Thoracic aorta (tissue), 2 donors: Measurements from ENCODE around the gene HNRNPH3. TPM values are rescaled to one million over a fixed set of nuclear protein-coding genes. Genes with fewer than 3 reads are reported as not detected.

Source experiments
- ATAC-seq: fragments of 150-250 bp; one replicate; pipeline ENCODE4 v1.8.0; 2017; ENCODE audit warnings: low read depth; ENCODE audit not compliant: insufficient number of reproducible peaks, low FRiP score
- DNase-seq: peaks from one replicate; pipeline ENCODE4 v3.0.0-alpha.2; 2020; ENCODE audit warnings: low spot score
- H3K27ac ChIP-seq, 2 donors: fragments of 200-600 bp; sonication (generic); 1 replicate in 1 of 2; 2 replicates in 1 of 2; pipeline ENCODE4 v1.5.1; 2016; ENCODE audit warnings: mild to moderate bottlenecking in 2 of 2, moderate library complexity in 2 of 2
- H3K27me3 ChIP-seq: fragments of 200-600 bp; sonication (generic); replicated peaks from 2 replicates; pipeline ENCODE4 v1.6.0; 2016; ENCODE audit warnings: mild to moderate bottlenecking; ENCODE audit not compliant: insufficient read depth
- H3K36me3 ChIP-seq: fragments of 200-600 bp; sonication (generic); one replicate; pipeline ENCODE4 v1.5.1; 2016
- H3K4me1 ChIP-seq, 2 donors: fragments of 200-600 bp; sonication (generic); 1 replicate in 1 of 2; 2 replicates in 1 of 2; pipeline versions ENCODE4 v1.5.1 to v1.6.0; 2016; ENCODE audit warnings: low read depth in 2 of 2, mild to moderate bottlenecking in 1 of 2; ENCODE audit not compliant: control insufficient read depth in 1 of 2
- H3K4me3 ChIP-seq: fragments of 200-600 bp; sonication (generic); 2 replicates; pipeline ENCODE4 v1.5.1; 2016; ENCODE audit warnings: mild to moderate bottlenecking
- H3K9me3 ChIP-seq: fragments of 200-600 bp; sonication (generic); 2 replicates; pipeline ENCODE4 v1.5.1; 2016
- CTCF ChIP-seq: fragments of 200-600 bp; sonication (generic); IDR thresholded peaks from one replicate; pipeline ENCODE4 v1.5.1; 2019; ENCODE audit warnings: antibody characterized with exemption
- total RNA-seq, 2 donors: library from RNA; depleted of rRNA; stranded (reverse); fragments of >200 nt; gene quantifications; one replicate each; pipeline versions ENCODE4 v1.1.0 to v1.2.3, GENCODE V29; 2016

HNRNPH3 gene
- total RNA-seq, 2 donors from 2014 or later, result 47.1 to 68.7 TPM

DNA sequence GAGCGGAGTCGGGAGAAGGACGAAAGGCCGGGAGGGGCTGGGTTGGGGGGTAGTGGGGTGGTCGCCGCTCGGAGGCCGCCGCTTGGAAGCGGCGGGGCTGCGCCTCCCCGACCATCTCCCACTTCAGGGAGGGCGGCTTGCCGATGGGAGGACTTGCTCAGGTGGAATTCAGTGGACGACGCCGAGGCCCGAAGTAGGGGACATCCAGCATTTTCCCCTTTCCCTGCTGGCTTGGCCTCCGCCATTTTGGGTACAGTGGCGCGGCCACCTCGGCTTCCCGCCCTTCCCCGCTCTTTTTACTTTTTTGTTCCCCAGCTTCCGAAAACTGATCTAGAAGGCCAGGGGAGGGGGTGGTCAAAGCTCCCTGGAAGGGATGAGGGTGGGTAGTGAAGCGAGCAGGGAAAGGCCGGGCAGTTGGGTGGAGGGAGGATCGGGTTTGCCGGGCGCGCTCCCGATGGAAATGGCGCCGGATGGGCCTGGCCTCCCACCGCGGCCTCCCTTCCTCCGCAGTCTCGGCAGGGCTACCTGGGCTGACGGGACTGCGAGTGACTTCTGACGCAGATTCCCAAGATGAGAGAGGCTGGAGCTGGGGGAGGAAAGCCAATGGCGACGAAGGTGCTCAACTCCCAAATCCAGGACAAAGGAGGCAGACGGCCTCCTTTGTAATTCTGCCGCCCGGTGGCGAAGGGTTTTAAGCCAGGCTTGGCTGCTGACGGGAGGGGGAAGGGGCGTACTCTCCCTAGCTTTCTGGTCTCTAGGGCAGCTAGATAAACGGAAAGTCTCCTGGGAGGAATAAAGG is 594 bp downstream of the HNRNPH3 start, which contains the start of gene PBLD:
TSS of gene PBLD (minus strand) at position 670 of the 799 bp plus-strand sequence. CDS start 26,084 bp downstream, outside the sequence.
- DNase-seq, result peak; percentile 28
- TF ChIP-seq CTCF, result peak; percentile 31
- H3K4me1 ChIP-seq, result peaks cover 27 to 47% of the 10 kb centered on the region in 2 donors

DNA sequence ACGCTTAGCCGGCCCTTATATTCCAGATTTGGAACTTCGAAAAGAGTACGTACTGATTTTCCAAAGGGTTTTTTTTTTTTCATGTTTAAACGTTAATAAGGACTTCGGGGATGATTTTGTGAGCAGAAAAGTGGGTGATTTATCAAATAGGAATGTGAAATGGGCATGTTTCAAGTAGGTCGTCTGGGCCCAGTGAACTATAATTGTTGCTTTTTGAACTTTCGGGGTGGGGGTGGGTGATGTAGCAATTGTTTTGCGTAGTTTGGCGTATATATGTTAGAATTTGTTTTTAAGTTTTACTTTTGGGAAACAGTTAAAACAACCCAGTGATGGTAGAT is 1.2 kb downstream of the HNRNPH3 start:
- TF ChIP-seq CTCF, result no peak
- no peak for ATAC-seq
- H3K4me1 ChIP-seq, result peaks cover 31 to 50% of the 10 kb centered on the region in 2 donors

More for the DNA sequence above, 594 bp downstream of the HNRNPH3 start, which contains the start of gene PBLD:
- peak within 1 kb of the TSS; percentile 79 for H3K4me3 ChIP-seq
- H3K36me3 ChIP-seq, result no peaks in the 10 kb centered on the region
- peak within 1 kb of the TSS; percentile 99 to 100 for H3K27ac ChIP-seq
- no peaks in the 10 kb centered on the region for H3K27me3 ChIP-seq
- peak; percentile 0 for ATAC-seq
- no peaks in the 10 kb centered on the region for H3K9me3 ChIP-seq

DNA sequence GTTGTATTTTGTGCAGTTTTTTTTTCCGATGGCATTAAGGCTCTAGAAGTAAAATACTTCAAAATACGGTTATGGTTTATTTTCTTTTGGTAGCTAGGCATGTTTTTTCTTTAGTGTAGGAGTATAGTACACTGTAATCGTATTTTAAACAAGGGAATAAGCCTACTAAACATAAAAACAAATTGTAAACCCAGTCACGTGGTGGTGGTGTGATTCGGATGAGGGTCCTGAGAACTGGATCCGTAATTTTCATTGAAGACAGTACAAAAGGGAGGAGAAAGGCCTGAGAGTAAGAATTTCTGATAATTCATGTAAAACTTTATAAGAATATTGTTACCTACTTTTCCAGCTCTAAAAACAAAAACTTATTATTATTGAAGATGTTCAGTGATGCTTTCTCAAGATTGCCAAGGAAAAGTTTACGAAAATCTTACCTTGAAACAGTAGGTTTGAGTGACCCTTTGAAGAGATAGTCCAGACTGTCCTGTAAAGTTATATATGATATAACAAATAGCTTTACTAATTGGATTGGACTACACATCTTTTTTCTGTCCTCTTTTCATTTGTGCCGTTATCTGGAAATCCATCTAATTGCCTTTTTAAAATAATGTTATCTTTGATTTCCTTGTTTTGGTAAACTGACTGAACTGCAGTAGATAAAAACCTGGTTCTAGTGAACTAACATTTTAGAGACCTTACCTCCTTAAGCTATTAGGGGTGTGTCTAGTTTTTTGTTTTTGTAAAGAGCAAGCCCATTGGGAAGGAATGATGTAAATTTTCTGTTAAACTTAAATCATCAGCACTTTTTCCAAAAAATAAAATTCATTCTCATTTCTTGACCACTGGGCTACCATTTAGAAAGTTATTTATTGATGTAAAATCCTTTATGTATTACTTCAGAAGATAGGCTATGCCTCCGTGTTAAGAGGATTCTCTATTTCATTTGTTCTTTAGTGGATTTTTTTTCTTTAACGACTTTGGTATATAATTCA is 1.9 kb downstream of the HNRNPH3 start:
- ATAC-seq, result no peak
- Histone ChIP-seq H3K27ac (peak overlapping the region; percentile 99 to 100), H3K36me3 (no peaks in the 10 kb centered on the region), H3K9me3 (no peaks in the 10 kb centered on the region), H3K27me3 (no peaks in the 10 kb centered on the region), H3K4me3 (peak overlapping the region; percentile 79), H3K4me1 (peaks cover 36 to 50% of the 10 kb centered on the region in 2 donors)
- no peak for TF ChIP-seq CTCF
- DNase-seq, result no peak

More for the DNA sequence above, 1.2 kb downstream of the HNRNPH3 start:
- Histone ChIP-seq H3K36me3 (no peaks in the 10 kb centered on the region), H3K27me3 (no peaks in the 10 kb centered on the region), H3K9me3 (no peaks in the 10 kb centered on the region), H3K27ac (peak overlapping the region; percentile 99 to 100), H3K4me3 (peak overlapping the region; percentile 79)
- no peak for DNase-seq

GRCh38 chr10:68334672-68335467 is 3.0 kb downstream of the HNRNPH3 start:
- no peak for DNase-seq

More at GRCh38 chr10:68334672-68335467, 3.0 kb downstream of the HNRNPH3 start:
- Histone ChIP-seq H3K27ac (peak overlapping the region in 1 of 2 donors; percentile 99), H3K4me3 (peak overlapping the region; percentile 79), H3K27me3 (no peaks in the 10 kb centered on the region), H3K9me3 (no peaks in the 10 kb centered on the region), H3K4me1 (peaks cover 36 to 48% of the 10 kb centered on the region in 2 donors), H3K36me3 (peaks cover 7% of the 10 kb centered on the region)
- no peak for ATAC-seq
- TF ChIP-seq CTCF, result no peak
